Left forelimb (tissue), 1 donor: Measurements from ENCODE around the gene TMEM236.

Experiments used
- DNase-seq: peaks from one replicate; pipeline ENCODE4 v3.0.0-alpha.2; 2018; ENCODE audit warnings: low spot score

TMEM236 gene

GRCh38 chr10:17742918-17743317 is 9.1 kb upstream of the TMEM236 start:
- no peak for DNase-seq

GRCh38 chr10:17743437-17743836 is 8.6 kb upstream of the TMEM236 start:
- no peak for DNase-seq

GRCh38 chr10:17744341-17744861 is 7.6 kb upstream of the TMEM236 start:
- DNase-seq: no peak

- no peak for DNase-seq
These were observed 4.0 kb upstream of the TMEM236 start for GRCh38 chr10:17747883-17748550.

- no peak for DNase-seq
These were observed 2.1 kb upstream of the TMEM236 start for GRCh38 chr10:17749890-17750289.

- no peak for DNase-seq
These were observed 4.7 kb downstream of the TMEM236 start for GRCh38 chr10:17756557-17757217.

- DNase-seq: no peak
These were observed 6.2 kb downstream of the TMEM236 start for GRCh38 chr10:17758200-17758599.

- DNase-seq: no peak
These were observed 6.9 kb downstream of the TMEM236 start for GRCh38 chr10:17758896-17759295.

- DNase-seq: no peak
These were observed 12.1 kb downstream of the TMEM236 start for GRCh38 chr10:17764142-17764541.

- DNase-seq: no peak
These were observed 13.6 kb downstream of the TMEM236 start for GRCh38 chr10:17765602-17766001.

GRCh38 chr10:17766731-17767130 is 14.7 kb downstream of the TMEM236 start:
- DNase-seq: no peak

- no peak for DNase-seq
These were observed 16.5 kb downstream of the TMEM236 start for GRCh38 chr10:17768496-17768895.

- no peak for DNase-seq
These were observed 17.0 kb downstream of the TMEM236 start for GRCh38 chr10:17768957-17769356.

GRCh38 chr10:17771017-17771416 is 19.0 kb downstream of the TMEM236 start:
- no peak for DNase-seq

GRCh38 chr10:17779784-17780183 is 27.8 kb downstream of the TMEM236 start:
- no peak for DNase-seq

- DNase-seq: no peak
These were observed 28.7 kb downstream of the TMEM236 start for GRCh38 chr10:17780727-17781126.

- no peak for DNase-seq
These were observed 29.9 kb downstream of the TMEM236 start for GRCh38 chr10:17781856-17782255.

- DNase-seq: no peak
These were observed 31.1 kb downstream of the TMEM236 start for GRCh38 chr10:17782921-17783665.

- DNase-seq: no peak
These were observed 31.8 kb downstream of the TMEM236 start for GRCh38 chr10:17783751-17784150.

GRCh38 chr10:17784688-17785087 is 32.7 kb downstream of the TMEM236 start:
- no peak for DNase-seq

GRCh38 chr10:17785276-17785930 is 33.4 kb downstream of the TMEM236 start:
- no peak for DNase-seq
